GM12891 (cell line): ENCODE measurements around the gene ACP2.

Experiments used
- POLR2A ChIP-seq: IDR thresholded peaks from 2 replicates; pipeline ENCODE4 v1.6.1; 2011; ENCODE audit warnings: low read depth, low read length, control low read depth
- POLR2AphosphoS5 ChIP-seq: IDR thresholded peaks from 2 replicates; pipeline ENCODE4 v1.6.1; 2011; ENCODE audit warnings: low read depth, low read length, control low read depth
- TAF1 ChIP-seq: IDR thresholded peaks from 2 replicates; pipeline ENCODE4 v1.6.1; 2011; ENCODE audit warnings: low read depth, low read length, control low read depth

DNA sequence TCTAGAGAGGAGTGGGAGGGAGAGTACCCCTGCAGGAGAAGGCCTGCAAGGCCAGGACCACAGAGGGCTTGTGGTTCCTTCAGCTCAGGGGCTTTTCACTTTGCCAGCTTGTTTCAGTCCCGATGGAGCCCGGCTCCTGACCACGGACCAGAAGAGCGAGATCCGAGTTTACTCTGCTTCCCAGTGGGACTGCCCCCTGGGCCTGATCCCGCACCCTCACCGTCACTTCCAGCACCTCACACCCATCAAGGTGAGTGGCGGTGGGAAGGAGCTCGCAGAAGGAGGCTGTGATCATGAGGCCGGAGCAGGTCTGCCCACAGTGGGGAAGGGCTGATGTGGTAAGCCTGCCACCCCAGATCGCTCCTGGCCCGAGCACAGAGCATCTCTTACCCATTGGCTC, 13.5 kb downstream of the ACP2 start:
- TF ChIP-seq POLR2A = no peak; the same call in 1 of the 2 replicates
- no peak for TF ChIP-seq POLR2AphosphoS5
- TF ChIP-seq TAF1 = no peak
